ENCODE results near the gene ASPHD1. TPM values are rescaled to one million over a fixed set of nuclear protein-coding genes. Genes with fewer than 3 reads are reported as not detected.

Gene ASPHD1
- polyA plus RNA-seq, 1 of the 3 experiments (the other 2 are of a cell fraction): 35.1 TPM

GRCh38 chr16:29910819-29911675 lies 10.8 kb downstream of the ASPHD1 start:
- Histone ChIP-seq H2AFZ (ENCODE audit: low read depth) (no peak overlapping the region), H3K4me1 (ENCODE audit: control insufficient read depth in 1 of 2, insufficient read depth in 2 of 2, low read depth in 1 of 2, low read length in 1 of 2) (no peaks in the 10 kb centered on the region), H3F3A (replicated peaks; ENCODE audit: insufficient read depth) (peaks cover 17% of the 10 kb centered on the region), H3K9ac (no peak overlapping the region), H3K27me3 (ENCODE audit: insufficient read depth) (no peaks in the 10 kb centered on the region), H3K9me3 (no peaks in the 10 kb centered on the region), H3K4me2 (no peak overlapping the region), H3K4me3 (ENCODE audit: low read depth in 2 of 2, low read length in 1 of 2) (no peak overlapping the region), H3K79me2 (ENCODE audit: insufficient read depth) (peaks cover 6% of the 10 kb centered on the region; the same call in 1 of the 2 replicates), H3K36me3 (replicated peaks in 1 of 2; ENCODE audit: control insufficient read depth in 1 of 2, insufficient read depth in 2 of 2, low read length in 1 of 2) (peaks cover 3 to 13% of the 10 kb centered on the region in 2 experiments), H3K27ac (ENCODE audit: low read depth in 2 of 2, low read length in 1 of 2) (no peak overlapping the region), H4K20me1 (ENCODE audit: insufficient read depth) (no peaks in the 10 kb centered on the region), H3K9me2 (no peaks in the 10 kb centered on the region)
- CTCF ChIA-PET: interaction anchor here (2.2 kb wide), 1 partner anchor 9 kb away, joined by 8 read pairs; no protein-coding TSS in a partner anchor
- DNase-seq: no peak
- TF ChIP-seq FOSL2 (IDR thresholded peaks at IDR 0.05; ENCODE audit: borderline replicate concordance, low read depth) (no peak), JUND (IDR thresholded peaks at IDR 0.05) (no peak), PBX3 (IDR thresholded peaks at IDR 0.05) (no peak), RCOR1 (IDR thresholded peaks at IDR 0.05; ENCODE audit: low read length) (no peak), SMC3 (IDR thresholded peaks at IDR 0.05; ENCODE audit: low read depth, low read length) (no peak), YY1 (IDR thresholded peaks at IDR 0.05; ENCODE audit: low read depth) (no peak), EZH2phosphoT487 (IDR thresholded peaks at IDR 0.05; ENCODE audit: borderline replicate concordance, low read depth) (no peak)
- WGBS (ENCODE audit: low lambda C conversion rate): 91% methylated on average over 19 of the region's 20 CpGs
- POLR2A ChIA-PET: interaction anchor here (0.6 to 2.6 kb wide), 2 partner anchors 10 to 17 kb away, joined by 3 to 12 read pairs; partner anchors contain the start of genes ASPHD1 and SEZ6L2

- H3K4me3 ChIP-seq (ENCODE audit: low read depth in 2 of 2, low read length in 1 of 2): no peak overlapping the region
- no peaks in the 10 kb centered on the region for H3K9me2 ChIP-seq
- no peak overlapping the region for H3K4me2 ChIP-seq
- WGBS (ENCODE audit: low lambda C conversion rate): 96% methylated on average over 4 of the region's 15 CpGs
- H3K9ac ChIP-seq: no peak overlapping the region
- H3K36me3 ChIP-seq (replicated peaks in 1 of 2; ENCODE audit: control insufficient read depth in 1 of 2, insufficient read depth in 2 of 2, low read length in 1 of 2): peaks cover 3 to 14% of the 10 kb centered on the region in 2 experiments
- H3F3A ChIP-seq (replicated peaks; ENCODE audit: insufficient read depth): peaks cover 17% of the 10 kb centered on the region
- no peak overlapping the region for H3K27ac ChIP-seq (ENCODE audit: low read depth in 2 of 2, low read length in 1 of 2)
- no peak for TF ChIP-seq RAD21 (IDR thresholded peaks at IDR 0.05; ENCODE audit: low read length)
- TF ChIP-seq TCF12 (IDR thresholded peaks at IDR 0.05): no peak
- no peak for TF ChIP-seq SIN3A (IDR thresholded peaks at IDR 0.05; ENCODE audit: borderline replicate concordance, low read depth, low read length)
- no peak for TF ChIP-seq RCOR1 (IDR thresholded peaks at IDR 0.05; ENCODE audit: low read length)
- TF ChIP-seq RFX5 (IDR thresholded peaks at IDR 0.05; ENCODE audit: low read length): no peak
- TF ChIP-seq RXRA (IDR thresholded peaks at IDR 0.05; ENCODE audit: borderline replicate concordance, low read depth): no peak
- DNase-seq: no peak
- ChIA-PET POLR2A (interaction anchor here (0.6 to 2.6 kb wide), 2 partner anchors 11 to 16 kb away, joined by 3 to 12 read pairs; partner anchors contain the start of genes ASPHD1 and SEZ6L2), CTCF (interaction anchor here (0.6 to 2.2 kb wide), 2 partner anchors 10 to 120 kb away, joined by 4 to 8 read pairs; no protein-coding TSS in a partner anchor)
- H4K20me1 ChIP-seq (ENCODE audit: insufficient read depth): no peaks in the 10 kb centered on the region
- H3K9me3 ChIP-seq: no peaks in the 10 kb centered on the region
- no peak overlapping the region for H2AFZ ChIP-seq (ENCODE audit: low read depth)
- H3K4me1 ChIP-seq (ENCODE audit: control insufficient read depth in 1 of 2, insufficient read depth in 2 of 2, low read depth in 1 of 2, low read length in 1 of 2): no peaks in the 10 kb centered on the region
- H3K79me2 ChIP-seq (ENCODE audit: insufficient read depth): peaks cover 6% of the 10 kb centered on the region; the same call in 1 of the 2 replicates
- no peaks in the 10 kb centered on the region for H3K27me3 ChIP-seq (ENCODE audit: insufficient read depth)
These were observed 11.4 kb downstream of the ASPHD1 start for GRCh38 chr16:29911676-29912010.

Measured in SK-N-SH (cell line).